Astrocyte (in vitro differentiated cells and primary cell): ENCODE data around the gene PITPNM3. TPM values are rescaled to one million over a fixed set of nuclear protein-coding genes. Genes with fewer than 3 reads are reported as not detected.

Source experiments
- DNase-seq: peaks from one replicate; pipeline ENCODE4 v3.0.0-alpha.2; 2010; ENCODE audit warnings: low read depth
- FAIRE-seq: peaks from 2 replicates; lab custom pipeline; 2011; peaks lifted over from hg19 to GRCh38; lab: Jason Lieb, UNC
- H2AFZ ChIP-seq: 2 replicates; pipeline ENCODE4 v1.6.0; 2012; ENCODE audit warnings: low read depth, low read length, inconsistent platforms
- H3K27ac ChIP-seq: 2 replicates; pipeline ENCODE4 v1.5.1; 2011; ENCODE audit warnings: low read depth, low read length, inconsistent platforms
- H3K27me3 ChIP-seq: 2 replicates; pipeline ENCODE4 v1.6.0; 2011; ENCODE audit warnings: low read length, inconsistent platforms; ENCODE audit not compliant: insufficient read depth
- H3K36me3 ChIP-seq: 2 replicates; pipeline ENCODE4 v1.5.1; 2011; ENCODE audit warnings: low read length, inconsistent platforms; ENCODE audit not compliant: insufficient read depth
- H3K4me1 ChIP-seq: 2 replicates; pipeline ENCODE4 v1.5.1; 2011; ENCODE audit warnings: low read length, inconsistent platforms; ENCODE audit not compliant: insufficient read depth
- H3K4me2 ChIP-seq: 2 replicates; pipeline ENCODE4 v1.6.0; 2012; ENCODE audit warnings: low read length, inconsistent platforms
- H3K4me3 ChIP-seq: 2 replicates; pipeline ENCODE4 v1.5.1; 2011; ENCODE audit warnings: low read depth, mild to moderate bottlenecking, low read length, inconsistent platforms; ENCODE audit not compliant: insufficient read depth
- H3K79me2 ChIP-seq: 2 replicates; pipeline ENCODE4 v1.6.0; 2012; ENCODE audit warnings: mild to moderate bottlenecking, low read length, inconsistent platforms; ENCODE audit not compliant: insufficient read depth
- H3K9ac ChIP-seq: 2 replicates; pipeline ENCODE4 v1.6.0; 2012; ENCODE audit warnings: mild to moderate bottlenecking, low read length, inconsistent platforms
- H3K9me3 ChIP-seq: 2 replicates; pipeline ENCODE4 v1.5.1; 2012; ENCODE audit warnings: low read depth, mild to moderate bottlenecking, low read length, inconsistent platforms; ENCODE audit not compliant: insufficient read depth
- H4K20me1 ChIP-seq: 2 replicates; pipeline ENCODE4 v1.6.0; 2012; ENCODE audit warnings: low read length, inconsistent platforms; ENCODE audit not compliant: insufficient read depth
- H3K27ac Mint-ChIP-seq: one replicate; pipeline ENCODE4 v1.8.0; 2021; ENCODE audit warnings: mild to moderate bottlenecking, mixed read lengths; ENCODE audit not compliant: unreplicated experiment
- H3K27me3 Mint-ChIP-seq: one replicate; pipeline ENCODE4 v1.8.0; 2021; ENCODE audit warnings: low read depth, mixed read lengths; ENCODE audit not compliant: unreplicated experiment
- H3K36me3 Mint-ChIP-seq: one replicate; pipeline ENCODE4 v1.8.0; 2021; ENCODE audit warnings: low read depth, mixed read lengths; ENCODE audit not compliant: unreplicated experiment
- H3K4me1 Mint-ChIP-seq: one replicate; pipeline ENCODE4 v1.8.0; 2021; ENCODE audit warnings: low read depth, mixed read lengths; ENCODE audit not compliant: unreplicated experiment
- H3K4me3 Mint-ChIP-seq: one replicate; pipeline ENCODE4 v1.8.0; 2021; ENCODE audit warnings: mild to moderate bottlenecking, moderate library complexity, mixed read lengths; ENCODE audit not compliant: unreplicated experiment
- H3K9me3 Mint-ChIP-seq: one replicate; pipeline ENCODE4 v1.8.0; 2021; ENCODE audit warnings: mild to moderate bottlenecking, mixed read lengths; ENCODE audit not compliant: unreplicated experiment
- EZH2 ChIP-seq: IDR thresholded peaks from 2 replicates; pipeline ENCODE4 v1.6.1; 2012; ENCODE audit warnings: mild to moderate bottlenecking, low read length, inconsistent platforms; ENCODE audit not compliant: insufficient read depth
- total RNA-seq: library from RNA; stranded (reverse); gene quantifications from 2 replicates; pipeline ENCODE4 v1.2.1, GENCODE V29; 2021
- TF ChIP-seq, protein P1 (sequence below): IDR thresholded peaks from 2 replicates; pipeline ENCODE4 v1.5.1; 2011; ENCODE audit warnings: low read depth, mild to moderate bottlenecking, inconsistent platforms, low read length, moderate library complexity; ENCODE audit not compliant: insufficient read depth

The PITPNM3 gene
- total RNA-seq, 1 donor from 2014 or later = 1.3 TPM

DNA sequence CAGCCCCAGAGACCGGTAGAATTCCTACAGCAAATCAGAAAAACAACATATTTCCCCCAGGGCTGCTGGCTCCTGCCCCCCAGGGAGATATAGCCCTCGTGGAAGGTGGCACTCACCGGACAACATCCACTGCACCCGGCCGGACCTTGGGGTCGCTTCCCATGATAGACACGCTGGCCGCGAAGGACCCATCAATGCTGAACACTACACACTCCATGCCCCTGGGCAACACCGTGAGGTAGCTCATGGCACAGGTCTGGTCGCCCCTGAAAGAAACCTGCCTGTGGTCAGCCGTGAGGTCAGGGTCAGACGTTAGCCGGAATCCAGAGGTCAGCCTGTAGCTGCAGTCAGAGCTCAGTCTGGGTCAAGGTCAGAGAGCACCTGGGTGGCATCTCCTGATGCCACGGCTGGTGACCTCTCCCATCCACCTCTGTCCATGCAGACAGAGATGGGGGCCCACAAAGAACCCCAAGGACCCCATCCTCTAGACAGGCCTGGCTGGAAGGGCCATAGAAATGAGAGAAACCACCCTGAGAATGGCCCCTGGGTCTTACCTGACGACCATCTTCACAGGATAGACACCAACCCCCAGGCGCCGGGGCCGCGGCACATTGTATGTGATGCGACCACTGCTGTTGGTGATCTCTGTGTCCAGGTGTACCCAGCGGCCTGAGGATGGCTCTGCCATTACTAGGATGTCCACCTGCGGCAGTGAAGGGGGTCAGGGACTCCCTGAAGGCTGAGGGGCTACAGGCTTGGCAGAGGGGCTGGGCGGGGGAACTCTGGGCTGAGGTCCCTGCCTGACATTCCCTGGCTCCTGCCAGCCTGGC, 92.5 kb downstream of the PITPNM3 start:
- Mint-ChIP-seq H3K27ac (no peak overlapping the region), H3K36me3 (peaks cover 7% of the 10 kb centered on the region), H3K4me3 (no peak overlapping the region), H3K9me3 (peaks cover 6% of the 10 kb centered on the region), H3K27me3 (peaks cover 32% of the 10 kb centered on the region), H3K4me1 (peaks cover 4% of the 10 kb centered on the region)
- no peaks in the 10 kb centered on the region for H3K9me3 ChIP-seq
- no peaks in the 10 kb centered on the region for H4K20me1 ChIP-seq
- no peaks in the 10 kb centered on the region for H3K4me1 ChIP-seq
- no peaks in the 10 kb centered on the region for H3K36me3 ChIP-seq
- TF ChIP-seq, protein P1, sequence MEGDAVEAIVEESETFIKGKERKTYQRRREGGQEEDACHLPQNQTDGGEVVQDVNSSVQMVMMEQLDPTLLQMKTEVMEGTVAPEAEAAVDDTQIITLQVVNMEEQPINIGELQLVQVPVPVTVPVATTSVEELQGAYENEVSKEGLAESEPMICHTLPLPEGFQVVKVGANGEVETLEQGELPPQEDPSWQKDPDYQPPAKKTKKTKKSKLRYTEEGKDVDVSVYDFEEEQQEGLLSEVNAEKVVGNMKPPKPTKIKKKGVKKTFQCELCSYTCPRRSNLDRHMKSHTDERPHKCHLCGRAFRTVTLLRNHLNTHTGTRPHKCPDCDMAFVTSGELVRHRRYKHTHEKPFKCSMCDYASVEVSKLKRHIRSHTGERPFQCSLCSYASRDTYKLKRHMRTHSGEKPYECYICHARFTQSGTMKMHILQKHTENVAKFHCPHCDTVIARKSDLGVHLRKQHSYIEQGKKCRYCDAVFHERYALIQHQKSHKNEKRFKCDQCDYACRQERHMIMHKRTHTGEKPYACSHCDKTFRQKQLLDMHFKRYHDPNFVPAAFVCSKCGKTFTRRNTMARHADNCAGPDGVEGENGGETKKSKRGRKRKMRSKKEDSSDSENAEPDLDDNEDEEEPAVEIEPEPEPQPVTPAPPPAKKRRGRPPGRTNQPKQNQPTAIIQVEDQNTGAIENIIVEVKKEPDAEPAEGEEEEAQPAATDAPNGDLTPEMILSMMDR = no peak
- no peak for TF ChIP-seq EZH2
- H3K4me3 ChIP-seq = no peak overlapping the region
- H3K27me3 ChIP-seq = peaks cover 2% of the 10 kb centered on the region
- H3K9ac ChIP-seq = no peak overlapping the region
- H3K79me2 ChIP-seq = no peaks in the 10 kb centered on the region
- no peak overlapping the region for H2AFZ ChIP-seq
- no peak for FAIRE-seq
- H3K27ac ChIP-seq = no peak overlapping the region
- H3K4me2 ChIP-seq = no peak overlapping the region
- DNase-seq = no peak

DNA sequence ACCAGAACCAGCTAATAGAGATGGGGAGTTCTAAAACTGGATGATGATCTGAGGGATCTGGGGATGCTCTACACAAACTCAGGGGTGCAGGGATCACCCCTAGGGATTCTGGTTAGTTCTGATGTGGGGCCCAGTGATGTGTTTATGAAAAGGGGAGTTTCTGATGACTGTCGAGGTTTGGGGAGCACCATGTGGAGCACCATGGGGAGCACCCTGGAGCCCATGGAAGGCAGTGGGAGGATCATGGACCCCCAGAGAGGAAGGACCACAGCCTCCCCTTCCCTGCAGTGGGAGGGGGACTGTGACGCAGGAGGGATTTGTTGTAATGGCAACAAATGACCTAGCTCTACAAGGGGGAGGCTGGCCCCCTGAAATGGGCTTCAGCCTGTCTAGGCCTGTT, 93.7 kb downstream of the PITPNM3 start:
- Histone ChIP-seq H3K36me3 (no peaks in the 10 kb centered on the region), H4K20me1 (no peaks in the 10 kb centered on the region), H3K9ac (no peak overlapping the region), H3K27me3 (peaks cover 2% of the 10 kb centered on the region), H3K9me3 (no peaks in the 10 kb centered on the region), H3K27ac (no peak overlapping the region), H3K4me3 (no peak overlapping the region), H2AFZ (no peak overlapping the region), H3K79me2 (no peaks in the 10 kb centered on the region), H3K4me2 (no peak overlapping the region), H3K4me1 (no peaks in the 10 kb centered on the region)
- Mint-ChIP-seq H3K27ac (no peak overlapping the region), H3K4me1 (peaks cover 4% of the 10 kb centered on the region), H3K9me3 (peaks cover 2% of the 10 kb centered on the region), H3K4me3 (no peak overlapping the region), H3K27me3 (peaks cover 27% of the 10 kb centered on the region), H3K36me3 (peaks cover 2% of the 10 kb centered on the region)
- no peak for TF ChIP-seq EZH2
- TF ChIP-seq, protein P1 = no peak
- FAIRE-seq (no peak), DNase-seq (no peak)
